ENCODE results near the gene GABRG3. TPM values are rescaled to one million over a fixed set of nuclear protein-coding genes. Genes with fewer than 3 reads are reported as not detected.

Gene GABRG3
- total and polyA plus RNA-seq, 10 of the 15 experiments (the other 5 are each of a cell fraction or from before 2014, with no cell fraction given), result 0.15 TPM; not detected in 9

- no peak for ATAC-seq
- H3K36me3 ChIP-seq (ENCODE audit: control insufficient read depth in 2 of 2, insufficient read depth in 2 of 2, low read length in 1 of 2), result no peaks in the 10 kb centered on the region
- DNase-seq (ENCODE audit: low read depth, low spot score), result no peak
- no peak overlapping the region for H2AFZ ChIP-seq (ENCODE audit: control insufficient read depth, low read depth, low read length)
- no peak overlapping the region for H3K4me3 ChIP-seq
- ChIA-PET POLR2A (no interaction called here), RAD21 (ENCODE audit: unreplicated experiment) (no interaction called here), SMC1A (ENCODE audit: uncharacterized antibody, unreplicated experiment) (no interaction called here), CTCF (no interaction called here)
- FAIRE-seq, result no peak
- 43% methylated on average over 5 of the region's 5 CpGs for WGBS (ENCODE audit: insufficient coverage, insufficient replicate concordance, low lambda C conversion rate, missing lambda C conversion rate)
- no peaks in the 10 kb centered on the region for H3K27me3 ChIP-seq (replicated peaks in 1 of 2; ENCODE audit: control insufficient read depth in 2 of 2, insufficient read depth in 2 of 2, low read length in 1 of 2)
- no TSS peak for BruUV-seq (replicated peaks)
- in situ Hi-C loops (cut with MboI), result no loop called here
- no peak overlapping the region for H3K27ac ChIP-seq (ENCODE audit: control insufficient read depth, insufficient read depth)
- H3K9ac ChIP-seq (ENCODE audit: control insufficient read depth, insufficient read depth, low read length), result no peak overlapping the region
- intact Hi-C loops (cut with micrococcal nuclease; ENCODE audit: unreplicated experiment), result no loop called here
- TF ChIP-seq CREB1 (IDR thresholded peaks at IDR 0.05; ENCODE audit: low read depth) (no peak), TCF3 (IDR thresholded peaks at IDR 0.05; ENCODE audit: borderline replicate concordance, insufficient read depth, low read depth, low read length) (no peak), SMAD1 (IDR thresholded peaks at IDR 0.05; ENCODE audit: low read depth, partially characterized antibody) (no peak), SREBF2 (IDR thresholded peaks at IDR 0.05; ENCODE audit: low read length) (no peak), CUX1 (IDR thresholded peaks at IDR 0.05; ENCODE audit: insufficient replicate concordance, low read depth, low read length) (no peak), ZZZ3 (IDR thresholded peaks at IDR 0.05; ENCODE audit: control insufficient read depth, insufficient read length, low read depth) (no peak), PKNOX1 (IDR thresholded peaks at IDR 0.05) (no peak), EP300 (IDR thresholded peaks at IDR 0.05; ENCODE audit: borderline replicate concordance in 1 of 2, control insufficient read depth in 1 of 2, low read depth in 2 of 2, low read length in 2 of 2) (no peak)
- H3K4me2 ChIP-seq (ENCODE audit: control insufficient read depth, insufficient read depth), result no peak overlapping the region
- H3K9me3 ChIP-seq (replicated peaks; ENCODE audit: control insufficient read depth, insufficient read depth, low read length), result no peaks in the 10 kb centered on the region; the same call in 2 of the 3 replicates
- H3K79me2 ChIP-seq (ENCODE audit: control insufficient read depth, insufficient read depth, low read length), result no peaks in the 10 kb centered on the region
- no peaks in the 10 kb centered on the region for H4K20me1 ChIP-seq (ENCODE audit: control insufficient read depth, insufficient read depth)
- H3K4me1 ChIP-seq (ENCODE audit: control insufficient read depth, insufficient read depth, low read length), result no peaks in the 10 kb centered on the region
Observed at GRCh38 chr15:27461181-27461580, 490.2 kb downstream of the GABRG3 start.
